Osteocyte (in vitro differentiated cells): ENCODE data around the gene GPR55. TPM values are rescaled to one million over a fixed set of nuclear protein-coding genes. Genes with fewer than 3 reads are reported as not detected.
"Not testable (repeated sequence)": the region's sequence is repeated elsewhere in the genome, so short reads cannot be mapped to it uniquely, and the experiment has no call there.

Experiments
- DNase-seq: peaks from one replicate; pipeline ENCODE4 v3.0.0; 2021; ENCODE audit warnings: mixed read lengths; ENCODE audit not compliant: unreplicated experiment; ENCODE audit errors: extremely low spot score
- H3K27ac Mint-ChIP-seq: one replicate; pipeline ENCODE4 v1.8.0; 2021; ENCODE audit warnings: mild to moderate bottlenecking, mixed read lengths; ENCODE audit not compliant: unreplicated experiment
- H3K27me3 Mint-ChIP-seq: one replicate; pipeline ENCODE4 v1.8.0; 2021; ENCODE audit warnings: mixed read lengths; ENCODE audit not compliant: unreplicated experiment
- H3K36me3 Mint-ChIP-seq: one replicate; pipeline ENCODE4 v1.8.0; 2021; ENCODE audit warnings: mixed read lengths; ENCODE audit not compliant: unreplicated experiment
- H3K4me1 Mint-ChIP-seq: one replicate; pipeline ENCODE4 v1.8.0; 2021; ENCODE audit warnings: mixed read lengths; ENCODE audit not compliant: unreplicated experiment
- H3K4me3 Mint-ChIP-seq: one replicate; pipeline ENCODE4 v1.8.0; 2021; ENCODE audit warnings: mild to moderate bottlenecking, moderate library complexity, mixed read lengths; ENCODE audit not compliant: unreplicated experiment
- H3K9me3 Mint-ChIP-seq: one replicate; pipeline ENCODE4 v1.8.0; 2021; ENCODE audit warnings: mixed read lengths; ENCODE audit not compliant: unreplicated experiment
- CTCF ChIP-seq: fragments of 200-600 bp; sonication (generic); IDR thresholded peaks from 2 replicates; pipeline ENCODE4 v1.5.0; 2021; ENCODE audit warnings: antibody characterized with exemption, mild to moderate bottlenecking, moderate library complexity
- total RNA-seq: library from RNA; stranded (reverse); gene quantifications from 2 replicates; pipeline ENCODE4 v1.2.1, GENCODE V29; 2021

GPR55 gene
- total RNA-seq, 1 donor from 2014 or later: not detected

DNA sequence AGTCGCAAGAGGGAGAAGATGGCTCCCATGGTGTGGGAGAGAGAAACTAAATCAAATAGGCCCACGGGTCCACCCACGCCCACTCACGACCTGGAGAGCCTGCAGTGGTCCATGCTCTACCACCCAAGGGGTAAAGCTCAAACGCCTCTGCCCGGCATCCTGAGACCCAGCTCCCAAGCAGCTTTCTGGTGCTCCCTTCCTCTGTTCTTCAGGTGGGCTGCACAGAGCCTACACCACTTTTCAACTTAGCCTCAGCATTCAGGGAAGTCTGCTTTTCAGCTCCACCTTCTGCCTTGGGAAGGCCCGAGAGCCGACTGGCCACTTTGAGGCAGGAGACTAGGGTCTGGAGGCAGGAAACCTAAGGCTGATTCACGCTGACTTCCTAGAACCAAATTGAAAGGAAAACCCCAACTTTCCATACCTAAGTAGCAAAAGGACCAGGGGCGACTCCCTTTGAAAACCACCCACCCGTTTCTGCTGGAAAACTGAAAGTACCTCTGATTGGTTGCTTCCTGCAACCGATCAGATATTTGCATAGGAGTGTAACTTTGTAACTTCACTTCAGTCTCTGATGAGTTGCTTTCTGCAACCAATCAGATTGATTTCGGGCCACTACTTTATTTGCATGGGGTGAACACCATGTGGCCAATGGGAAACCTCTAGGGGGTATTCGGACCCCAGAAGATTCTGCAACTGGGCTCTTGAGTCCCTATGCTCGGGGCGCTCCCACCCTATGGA is 44.0 kb upstream of the GPR55 start:
- no peak for TF ChIP-seq CTCF
- Mint-ChIP-seq H3K9me3 (no peaks in the 10 kb centered on the region), H3K36me3 (no peaks in the 10 kb centered on the region), H3K4me3 (no peak overlapping the region), H3K4me1 (peaks cover 5% of the 10 kb centered on the region), H3K27me3 (peaks cover 9% of the 10 kb centered on the region), H3K27ac (no peak overlapping the region)
- DNase-seq: no peak

GRCh38 chr2:230968314-230968713 is 43.3 kb upstream of the GPR55 start:
- DNase-seq, H3K4me1 Mint-ChIP-seq, H3K27me3 Mint-ChIP-seq, H3K4me3 Mint-ChIP-seq, H3K27ac Mint-ChIP-seq, H3K36me3 Mint-ChIP-seq, H3K9me3 Mint-ChIP-seq: not testable (repeated sequence)

- no peak overlapping the region for H3K4me3 Mint-ChIP-seq
- no peak for DNase-seq
Observed at GRCh38 chr2:230967113-230967512, 42.1 kb upstream of the GPR55 start.

GRCh38 chr2:230964136-230964730 is 39.2 kb upstream of the GPR55 start:
- Mint-ChIP-seq H3K36me3 (no peaks in the 10 kb centered on the region), H3K27ac (no peak overlapping the region), H3K4me3 (no peak overlapping the region), H3K9me3 (no peaks in the 10 kb centered on the region), H3K4me1 (no peaks in the 10 kb centered on the region), H3K27me3 (peaks cover 20% of the 10 kb centered on the region)
- no peak for TF ChIP-seq CTCF
- no peak for DNase-seq

More at GRCh38 chr2:230967113-230967512, 42.1 kb upstream of the GPR55 start:
- no peak overlapping the region for H3K27ac Mint-ChIP-seq
- no peaks in the 10 kb centered on the region for H3K4me1 Mint-ChIP-seq
- no peaks in the 10 kb centered on the region for H3K36me3 Mint-ChIP-seq
- no peak for TF ChIP-seq CTCF
- peaks cover 9% of the 10 kb centered on the region for H3K27me3 Mint-ChIP-seq
- H3K9me3 Mint-ChIP-seq: no peaks in the 10 kb centered on the region

- Mint-ChIP-seq H3K36me3 (no peaks in the 10 kb centered on the region), H3K4me3 (no peak overlapping the region), H3K4me1 (peaks cover 13% of the 10 kb centered on the region), H3K27me3 (peaks cover 26% of the 10 kb centered on the region), H3K9me3 (no peaks in the 10 kb centered on the region), H3K27ac (no peak overlapping the region)
- no peak for DNase-seq
- no peak for TF ChIP-seq CTCF
Observed at GRCh38 chr2:230961091-230961491, 36.0 kb upstream of the GPR55 start.
